OCI-LY7 (cell line): Measurements from ENCODE around the gene IFT80. TPM values are rescaled to one million over a fixed set of nuclear protein-coding genes. Genes with fewer than 3 reads are reported as not detected.

ENCODE experiments used
- BruUV-seq: library from RNA; stranded (reverse); fragments of 400-500 nt; replicated peaks from 2 replicates; lab custom pipeline; 2021; lab: Mats Ljungman, UMichigan
- CTCF ChIA-PET: fragments of 300-600 bp; sonication (Branson Sonifier 250); formaldehyde crosslinking; loops from one replicate; lab custom pipeline; 2022; ENCODE audit warnings: antibody characterized with exemption; ENCODE audit not compliant: unreplicated experiment; lab: Charles Lee
- POLR2A ChIA-PET: fragments of 300-600 bp; sonication (Branson Sonifier 250); formaldehyde crosslinking; loops from one replicate; lab custom pipeline; 2022; ENCODE audit warnings: antibody characterized with exemption; lab: Charles Lee
- DNase-seq: peaks from one replicate; pipeline ENCODE4 v3.0.0-alpha.2; 2015; ENCODE audit warnings: low spot score
- H2AFZ ChIP-seq: fragments of 200-600 bp; sonication (generic), shearing (Covaris generic); 2 replicates; pipeline ENCODE4 v1.6.1; 2014; ENCODE audit warnings: mild to moderate bottlenecking, antibody characterized with exemption, low read length, moderate library complexity
- H3K27ac ChIP-seq: fragments of 200-600 bp; sonication (generic); 2 replicates; pipeline ENCODE4 v1.5.1; 2014; ENCODE audit warnings: mixed run types, low read depth, mild to moderate bottlenecking, moderate library complexity, low read length, inconsistent platforms; ENCODE audit not compliant: poor library complexity, severe bottlenecking
- H3K36me3 ChIP-seq: fragments of 200-600 bp; sonication (generic); 2 replicates; pipeline ENCODE4 v1.6.1; 2014; ENCODE audit warnings: mild to moderate bottlenecking, antibody characterized with exemption, low read length, moderate library complexity, mixed read lengths; ENCODE audit not compliant: insufficient read depth
- H3K4me1 ChIP-seq: fragments of 200-600 bp; sonication (generic); 2 replicates; pipeline ENCODE4 v1.5.1; 2014; ENCODE audit warnings: mild to moderate bottlenecking, low read length; ENCODE audit not compliant: insufficient read depth, poor library complexity, severe bottlenecking
- H3K4me2 ChIP-seq: fragments of 200-600 bp; sonication (generic); 2 replicates; pipeline ENCODE4 v1.6.1; 2014; ENCODE audit warnings: mild to moderate bottlenecking, low read length
- H3K4me3 ChIP-seq: fragments of 200-600 bp; sonication (generic); 2 replicates; pipeline ENCODE4 v1.5.1; 2014; ENCODE audit warnings: mild to moderate bottlenecking, low read depth, low read length; ENCODE audit not compliant: poor library complexity, severe bottlenecking
- H3K79me2 ChIP-seq: fragments of 200-600 bp; sonication (generic); 2 replicates; pipeline ENCODE4 v1.6.1; 2016; ENCODE audit warnings: low read depth, mild to moderate bottlenecking, low read length, moderate library complexity, mixed read lengths; ENCODE audit not compliant: insufficient read depth
- H3K9me2 ChIP-seq: fragments of 200-600 bp; sonication (generic); 2 replicates; pipeline ENCODE4 v1.6.1; 2016; ENCODE audit warnings: mild to moderate bottlenecking, low read length, mixed read lengths; ENCODE audit not compliant: insufficient read depth
- H3K9me3 ChIP-seq: fragments of 200-600 bp; sonication (generic); 2 replicates; pipeline ENCODE4 v1.6.1; 2014; ENCODE audit warnings: mild to moderate bottlenecking, mixed run types, low read length, mixed read lengths
- H4K20me1 ChIP-seq: fragments of 200-600 bp; sonication (generic); 2 replicates; pipeline ENCODE4 v1.6.1; 2014; ENCODE audit warnings: mild to moderate bottlenecking, antibody characterized with exemption, low read length, moderate library complexity, mixed read lengths; ENCODE audit not compliant: insufficient read depth
- EZH2phosphoT487 ChIP-seq: fragments of 200-600 bp; sonication (generic); IDR thresholded peaks from 2 replicates; pipeline ENCODE4 v1.6.1; 2018; ENCODE audit warnings: low read depth, borderline replicate concordance, mild to moderate bottlenecking, mixed run types, antibody characterized with exemption, low read length, moderate library complexity, mixed read lengths
- intact Hi-C: fragments of 100-400 bp; cut with micrococcal nuclease; formaldehyde crosslinking; loops from one replicate; pipeline ENCODE4 v1.10.0; 2022; ENCODE audit not compliant: unreplicated experiment
- total RNA-seq, 2 experiments: library from RNA; depleted of rRNA in 1 of 2; stranded (reverse); fragments of >200 nt in 1 of 2; shearing (Covaris generic) in 1 of 2; gene quantifications; 2 replicates each; pipeline ENCODE4 v1.2.3, GENCODE V29; 2014 to 2022
- TF ChIP-seq, protein P1 (sequence below): fragments of 200-600 bp; sonication (generic); conservative IDR thresholded peaks from 2 replicates; pipeline ENCODE4 v1.5.1; 2014; ENCODE audit warnings: mild to moderate bottlenecking, antibody characterized with exemption, low read length, moderate library complexity, mixed read lengths

IFT80 gene
- total RNA-seq, 2 experiments from 2014 or later: 33.5 to 49.5 TPM

DNA sequence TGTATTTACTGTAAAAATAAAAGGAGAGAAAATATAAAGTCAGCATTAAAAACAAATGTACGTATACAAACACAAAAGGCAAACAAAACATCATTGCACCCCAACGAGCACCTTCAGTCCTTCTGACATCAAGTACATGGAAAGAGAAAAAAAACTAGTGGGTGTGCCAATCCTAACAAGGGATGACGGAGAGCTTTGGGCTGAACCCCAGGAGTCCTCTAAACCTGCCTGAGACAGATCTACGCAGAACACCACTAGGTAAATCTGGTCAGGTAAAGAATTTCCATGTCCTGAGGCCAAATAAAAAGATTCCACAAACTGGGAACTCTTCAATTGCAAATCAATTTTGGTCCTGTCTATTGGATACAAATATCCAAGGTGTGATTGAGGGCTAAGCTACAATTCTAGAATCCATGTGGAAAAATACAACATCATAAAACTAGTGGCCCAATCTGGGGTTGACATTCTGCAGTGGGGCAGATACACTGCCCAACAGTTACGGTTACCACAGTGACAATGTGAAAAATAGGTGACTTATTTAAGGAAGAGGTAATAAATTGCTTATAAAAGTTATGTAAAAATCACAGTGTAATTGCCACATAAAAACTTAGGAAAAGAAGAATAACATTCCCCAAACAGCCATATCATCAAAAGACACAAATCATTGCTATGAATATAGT is 14.2 kb downstream of the IFT80 start:
- POLR2A ChIA-PET: interaction anchor here (0.6 kb wide), 1 partner anchor 10 kb away, joined by 3 read pairs; no protein-coding TSS in a partner anchor
- CTCF ChIA-PET: no interaction called here
- H3K79me2 ChIP-seq: peaks cover 13% of the 10 kb centered on the region; the same call in 1 of the 2 replicates

DNA sequence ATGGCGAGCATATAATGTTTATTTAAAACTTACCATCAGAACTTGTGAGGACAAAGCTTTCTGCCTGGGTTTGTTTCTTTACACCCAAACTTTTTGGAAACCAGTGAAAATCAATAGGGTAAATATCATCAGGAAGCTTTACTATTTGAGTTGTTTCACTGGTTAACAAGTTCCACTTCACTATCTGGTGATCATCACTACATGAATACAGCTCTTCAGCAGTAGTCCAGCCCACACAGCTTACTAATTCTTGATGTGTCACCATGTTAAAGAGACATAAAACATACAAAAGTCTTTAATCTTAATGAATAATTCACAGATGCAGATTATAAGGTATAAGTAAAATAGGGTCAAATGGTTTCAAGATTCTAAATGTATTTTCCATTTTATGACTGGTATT is 17.6 kb downstream of the IFT80 start:
- no peak for DNase-seq
- no peaks in the 10 kb centered on the region for H4K20me1 ChIP-seq
- peaks cover 27% of the 10 kb centered on the region for H3K36me3 ChIP-seq
- CTCF ChIA-PET: no interaction called here
- no peak overlapping the region for H2AFZ ChIP-seq
- H3K9me2 ChIP-seq: no peaks in the 10 kb centered on the region
- H3K4me3 ChIP-seq: no peak overlapping the region
- intact Hi-C loops: no loop called here
- no peak overlapping the region for H3K4me2 ChIP-seq
- no peaks in the 10 kb centered on the region for H3K4me1 ChIP-seq
- H3K27ac ChIP-seq: no peak overlapping the region
- POLR2A ChIA-PET: interaction anchor here (0.7 to 1.4 kb wide), 3 partner anchors 12 to 14 kb away, joined by 3 to 7 read pairs (median 3); no protein-coding TSS in a partner anchor
- BruUV-seq: no TSS peak
- peaks cover 13% of the 10 kb centered on the region; the same call in 1 of the 2 replicates for H3K79me2 ChIP-seq
- H3K9me3 ChIP-seq: no peaks in the 10 kb centered on the region
- TF ChIP-seq EZH2phosphoT487: no peak
- TF ChIP-seq, protein P1, sequence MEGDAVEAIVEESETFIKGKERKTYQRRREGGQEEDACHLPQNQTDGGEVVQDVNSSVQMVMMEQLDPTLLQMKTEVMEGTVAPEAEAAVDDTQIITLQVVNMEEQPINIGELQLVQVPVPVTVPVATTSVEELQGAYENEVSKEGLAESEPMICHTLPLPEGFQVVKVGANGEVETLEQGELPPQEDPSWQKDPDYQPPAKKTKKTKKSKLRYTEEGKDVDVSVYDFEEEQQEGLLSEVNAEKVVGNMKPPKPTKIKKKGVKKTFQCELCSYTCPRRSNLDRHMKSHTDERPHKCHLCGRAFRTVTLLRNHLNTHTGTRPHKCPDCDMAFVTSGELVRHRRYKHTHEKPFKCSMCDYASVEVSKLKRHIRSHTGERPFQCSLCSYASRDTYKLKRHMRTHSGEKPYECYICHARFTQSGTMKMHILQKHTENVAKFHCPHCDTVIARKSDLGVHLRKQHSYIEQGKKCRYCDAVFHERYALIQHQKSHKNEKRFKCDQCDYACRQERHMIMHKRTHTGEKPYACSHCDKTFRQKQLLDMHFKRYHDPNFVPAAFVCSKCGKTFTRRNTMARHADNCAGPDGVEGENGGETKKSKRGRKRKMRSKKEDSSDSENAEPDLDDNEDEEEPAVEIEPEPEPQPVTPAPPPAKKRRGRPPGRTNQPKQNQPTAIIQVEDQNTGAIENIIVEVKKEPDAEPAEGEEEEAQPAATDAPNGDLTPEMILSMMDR: no peak

More for the DNA sequence above, 14.2 kb downstream of the IFT80 start:
- no peaks in the 10 kb centered on the region for H4K20me1 ChIP-seq
- no peak overlapping the region for H3K4me3 ChIP-seq
- H3K9me2 ChIP-seq: no peaks in the 10 kb centered on the region
- no peak for DNase-seq
- no peaks in the 10 kb centered on the region for H3K4me1 ChIP-seq
- BruUV-seq: no TSS peak
- no peaks in the 10 kb centered on the region for H3K9me3 ChIP-seq
- no peak for TF ChIP-seq EZH2phosphoT487
- TF ChIP-seq, protein P1: no peak
- H3K36me3 ChIP-seq: peaks cover 14% of the 10 kb centered on the region
- no peak overlapping the region for H3K27ac ChIP-seq
- no peak overlapping the region for H2AFZ ChIP-seq
- no peak overlapping the region for H3K4me2 ChIP-seq
- intact Hi-C loops: no loop called here

DNA sequence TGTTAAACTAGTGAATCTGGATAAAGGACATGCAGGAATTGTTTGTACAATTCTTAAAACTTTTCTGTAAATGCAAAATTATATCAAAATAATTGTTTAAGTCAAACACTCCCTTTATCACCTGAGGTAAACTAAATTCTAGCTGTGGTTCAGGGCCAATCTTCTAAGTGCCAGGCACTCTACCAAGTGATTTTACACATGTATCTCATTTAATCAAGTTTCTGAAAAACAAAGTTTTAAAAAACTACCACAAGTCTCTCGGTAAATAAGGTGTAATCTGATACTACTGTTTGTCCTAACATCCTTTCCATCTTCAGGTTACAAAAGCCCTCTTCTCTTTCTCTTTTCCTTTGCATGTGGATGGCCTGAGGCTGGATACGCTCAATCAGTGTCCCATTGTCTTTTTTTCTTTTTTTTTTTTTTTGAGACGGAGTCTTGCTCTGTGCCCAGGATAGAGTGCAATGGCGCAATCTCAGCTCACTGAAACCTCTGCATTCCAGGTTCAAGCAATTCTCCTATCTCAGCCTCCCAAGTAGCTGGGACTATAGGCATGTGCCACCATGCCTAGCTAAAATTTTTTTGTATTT is 19.3 kb downstream of the IFT80 start:
- H3K4me1 ChIP-seq: no peaks in the 10 kb centered on the region
- TF ChIP-seq, protein P1: no peak
- TF ChIP-seq EZH2phosphoT487: no peak
- ChIA-PET POLR2A (interaction anchor here (0.7 kb wide), 1 partner anchor 17 kb away, joined by 3 read pairs; no protein-coding TSS in a partner anchor), CTCF (no interaction called here)
- no peaks in the 10 kb centered on the region for H3K9me3 ChIP-seq
- H3K4me3 ChIP-seq: no peak overlapping the region
- intact Hi-C loops: no loop called here
- DNase-seq: no peak
- no peak overlapping the region for H3K27ac ChIP-seq
- H3K4me2 ChIP-seq: no peak overlapping the region
- H3K36me3 ChIP-seq: peaks cover 44% of the 10 kb centered on the region
- H3K79me2 ChIP-seq: peaks cover 13% of the 10 kb centered on the region; the same call in 1 of the 2 replicates
- H4K20me1 ChIP-seq: no peaks in the 10 kb centered on the region
- no TSS peak for BruUV-seq
- no peaks in the 10 kb centered on the region for H3K9me2 ChIP-seq
- H2AFZ ChIP-seq: no peak overlapping the region
